GM21360 (cell line): ENCODE results near the gene PIM3.

Experiments
- ATAC-seq: cut with Tn5 transposase; IDR thresholded peaks from one replicate; pipeline ENCODE4 v1.9.1; 2021; ENCODE audit warnings: mild to moderate bottlenecking, moderate library complexity; ENCODE audit not compliant: unreplicated experiment

Gene PIM3

DNA sequence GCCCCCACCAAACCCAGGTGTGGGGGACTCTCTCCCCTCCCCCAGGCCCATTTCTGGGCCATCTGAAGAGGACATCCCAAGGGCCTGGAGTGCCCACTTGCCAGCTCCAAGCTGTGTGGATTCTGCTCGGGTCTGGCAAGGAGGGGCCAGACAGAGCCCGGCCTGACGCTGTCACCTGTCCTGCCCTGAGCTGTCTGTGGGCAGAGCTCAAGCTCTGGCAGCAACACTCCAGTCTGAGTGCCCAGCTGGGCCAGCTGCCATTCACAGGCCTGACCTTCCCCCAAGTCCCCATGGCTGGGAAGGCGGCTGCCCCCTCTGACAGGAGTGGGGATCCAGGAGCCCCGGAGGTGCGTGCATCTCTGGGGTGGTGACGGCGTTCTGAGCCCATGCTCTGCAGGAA lies 6.2 kb upstream of the PIM3 start:
- no peak for ATAC-seq

GRCh38 chr22:49954991-49955580 lies 5.5 kb upstream of the PIM3 start:
- ATAC-seq = no peak

GRCh38 chr22:49955581-49956417 lies 4.8 kb upstream of the PIM3 start:
- ATAC-seq = no peak

DNA sequence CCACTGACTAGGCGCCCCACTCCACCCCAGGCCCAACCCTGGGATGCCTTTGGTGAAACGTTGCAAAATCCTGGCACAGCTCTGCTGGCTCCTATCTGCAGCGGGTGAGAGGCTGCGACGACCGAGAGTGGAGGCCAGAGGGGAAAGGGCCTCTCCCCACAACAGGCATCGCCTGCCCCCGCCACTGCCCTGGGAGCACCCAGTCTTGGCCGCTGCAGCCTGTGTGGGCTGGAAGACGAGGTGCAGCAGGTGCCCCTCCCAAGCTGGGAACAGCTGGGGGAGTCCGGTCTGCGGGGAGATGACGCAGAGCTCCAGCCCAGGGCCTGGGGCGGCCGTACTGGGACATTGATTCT lies 4.2 kb upstream of the PIM3 start:
- no peak for ATAC-seq

DNA sequence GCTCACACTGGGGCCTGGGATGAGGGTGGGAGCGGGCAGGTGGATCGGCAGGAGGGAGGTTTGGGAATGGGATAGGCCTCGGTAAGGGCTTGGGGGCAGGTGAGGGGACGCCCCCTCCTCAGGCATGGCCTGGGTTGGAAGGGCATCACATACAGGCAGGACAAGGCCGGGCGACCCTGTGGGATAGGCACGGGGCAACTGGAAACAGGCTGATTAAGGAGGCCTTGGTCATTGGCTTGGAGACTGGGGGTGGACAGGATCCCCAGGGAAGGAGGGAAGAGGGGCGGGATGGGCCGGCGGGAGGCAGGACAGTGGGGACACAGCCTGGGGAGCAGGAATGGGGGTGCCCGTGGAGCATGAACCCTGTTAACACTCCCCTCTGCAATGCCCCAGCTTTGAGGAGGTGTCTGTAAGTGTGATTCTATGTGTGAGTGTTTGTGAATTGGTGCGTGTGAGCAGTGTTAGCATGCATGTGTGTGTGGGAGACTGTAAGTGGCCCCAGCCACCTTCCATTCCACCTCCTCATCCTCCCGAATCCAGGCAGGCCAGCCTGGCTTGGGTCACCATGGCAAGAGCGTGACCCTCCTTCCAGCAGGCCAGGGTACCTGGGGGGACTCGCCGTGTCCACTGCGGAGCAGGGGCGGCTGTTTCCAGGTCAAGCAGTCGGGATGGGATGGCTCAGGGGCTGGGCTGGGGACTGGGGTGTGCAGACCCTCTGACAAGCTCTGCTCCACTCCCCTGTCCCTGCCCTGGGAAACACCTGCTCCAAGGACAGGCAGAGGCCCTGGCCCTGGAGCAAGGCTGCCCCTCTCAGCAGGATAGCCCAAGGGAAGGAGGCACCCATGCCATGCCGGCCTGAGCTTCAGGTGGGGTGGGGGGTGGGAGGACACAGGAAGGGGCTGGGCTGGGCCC lies 3.4 kb upstream of the PIM3 start:
- ATAC-seq = no peak

DNA sequence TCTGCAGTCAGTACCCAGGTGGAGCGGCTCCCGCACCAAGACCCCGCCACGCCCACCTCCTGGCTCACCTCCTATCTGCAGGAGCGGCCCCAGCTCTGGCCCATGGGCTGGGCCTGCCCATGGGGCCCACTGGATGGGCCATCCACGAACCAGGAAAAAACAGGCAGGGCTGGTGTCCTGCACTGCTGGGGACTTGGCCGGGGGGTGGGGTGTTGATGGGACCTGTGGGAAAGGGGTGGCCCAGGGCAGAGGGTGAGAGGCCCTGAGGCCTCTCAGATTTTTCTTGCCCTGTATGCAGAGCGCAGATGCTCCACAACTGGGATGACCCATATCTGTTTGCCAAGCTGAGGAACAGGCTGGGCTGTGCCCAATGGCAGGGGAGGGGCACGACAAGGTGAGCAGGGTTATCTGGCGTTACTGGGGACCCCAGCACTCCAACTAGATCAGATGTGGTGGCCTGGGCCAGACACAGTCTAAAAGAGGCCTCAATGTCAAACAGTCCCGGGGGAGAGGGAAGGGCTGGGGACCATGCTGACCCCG lies 2.7 kb upstream of the PIM3 start:
- ATAC-seq = no peak

DNA sequence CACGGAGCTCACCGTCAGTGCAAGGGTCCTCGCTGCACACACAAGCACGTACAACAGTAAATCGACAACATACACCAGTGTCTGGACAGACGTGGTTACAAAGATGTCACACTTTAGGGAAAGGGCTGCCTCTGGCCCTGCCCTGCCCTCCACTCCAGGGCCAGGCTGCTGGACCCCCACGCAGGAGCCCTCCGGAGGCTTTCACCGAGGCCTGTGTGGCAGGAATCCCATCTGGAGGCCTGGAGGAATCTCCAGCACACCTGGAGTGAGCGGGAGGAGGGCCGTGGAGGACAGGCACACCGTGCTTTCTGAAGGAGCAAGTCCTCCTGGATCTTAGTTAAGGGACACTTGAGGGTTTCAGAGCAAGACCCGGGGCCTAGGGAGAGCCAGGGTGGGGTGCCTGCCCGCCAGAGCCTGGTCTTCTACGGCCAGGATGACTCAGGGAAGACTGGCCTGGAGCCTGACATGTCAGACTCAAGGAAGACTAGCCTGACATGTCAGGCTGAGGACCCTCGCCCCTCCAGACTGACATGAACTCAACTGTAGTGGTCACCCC lies 2.1 kb upstream of the PIM3 start:
- no peak for ATAC-seq

GRCh38 chr22:49958931-49959781 lies 1.4 kb upstream of the PIM3 start:
- ATAC-seq = no peak

- no peak for ATAC-seq
These were observed 802 bp upstream of the PIM3 start for GRCh38 chr22:49959782-49960158.

- no peak for ATAC-seq
These were observed 531 bp downstream of the PIM3 start for GRCh38 chr22:49961005-49961600.

GRCh38 chr22:49961601-49962011 lies 1.0 kb downstream of the PIM3 start:
- no peak for ATAC-seq

- ATAC-seq = no peak
These were observed 1.6 kb downstream of the PIM3 start for GRCh38 chr22:49962012-49962750.

GRCh38 chr22:49962751-49963646 lies 2.4 kb downstream of the PIM3 start:
- ATAC-seq = no peak

DNA sequence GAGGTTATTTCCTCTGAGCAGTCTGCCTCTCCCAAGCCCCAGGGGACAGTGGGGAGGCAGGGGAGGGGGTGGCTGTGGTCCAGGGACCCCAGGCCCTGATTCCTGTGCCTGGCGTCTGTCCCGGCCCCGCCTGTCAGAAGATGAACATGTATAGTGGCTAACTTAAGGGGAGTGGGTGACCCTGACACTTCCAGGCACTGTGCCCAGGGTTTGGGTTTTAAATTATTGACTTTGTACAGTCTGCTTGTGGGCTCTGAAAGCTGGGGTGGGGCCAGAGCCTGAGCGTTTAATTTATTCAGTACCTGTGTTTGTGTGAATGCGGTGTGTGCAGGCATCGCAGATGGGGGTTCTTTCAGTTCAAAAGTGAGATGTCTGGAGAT lies 3.1 kb downstream of the PIM3 start:
- ATAC-seq = no peak

DNA sequence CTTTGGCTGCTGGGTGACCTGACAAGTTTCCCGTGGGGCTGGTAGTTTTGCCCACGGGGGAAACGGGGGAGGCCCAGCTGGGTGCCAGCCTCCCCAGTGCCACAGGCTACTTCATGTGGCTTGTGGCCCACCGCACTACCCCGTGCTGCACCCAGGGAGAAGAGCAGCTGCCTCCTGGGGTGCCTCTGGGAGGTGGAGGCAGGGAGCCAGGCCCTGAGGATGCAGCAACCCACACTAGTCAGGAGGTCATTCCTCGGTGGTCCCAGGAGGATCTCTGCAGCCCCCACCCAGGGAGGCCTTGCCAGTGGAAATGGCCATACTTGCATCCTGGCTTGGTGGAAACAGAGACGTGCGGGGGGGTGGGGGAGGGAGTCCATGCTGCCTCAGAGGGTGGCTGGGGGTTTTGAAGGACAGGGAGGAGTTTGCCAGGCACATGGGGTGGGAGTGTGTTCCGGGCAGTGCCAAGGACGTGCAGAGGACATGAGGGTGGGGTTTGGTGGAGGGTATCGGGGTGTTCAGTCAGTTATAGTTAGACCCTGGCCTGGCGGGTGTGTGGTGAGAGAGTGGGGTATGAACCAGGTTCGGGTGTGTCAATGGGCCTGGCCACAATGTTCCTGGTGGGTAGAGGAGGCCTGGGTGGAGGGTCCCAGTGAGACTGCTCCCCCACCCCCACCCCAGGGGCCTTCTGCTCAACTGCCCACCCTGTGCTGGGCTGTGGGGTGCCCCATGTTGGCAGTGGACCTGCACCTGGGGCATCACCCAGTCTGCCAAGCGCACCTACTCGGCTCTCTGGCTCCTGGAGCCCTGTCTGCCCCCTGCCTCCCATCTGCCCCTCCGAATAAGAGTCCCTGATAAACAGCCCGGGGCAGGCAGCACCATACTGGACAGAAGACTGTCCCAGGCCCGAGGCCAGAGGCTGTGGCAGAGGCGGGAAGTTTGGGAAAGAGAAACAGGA lies 3.8 kb downstream of the PIM3 start:
- no peak for ATAC-seq

DNA sequence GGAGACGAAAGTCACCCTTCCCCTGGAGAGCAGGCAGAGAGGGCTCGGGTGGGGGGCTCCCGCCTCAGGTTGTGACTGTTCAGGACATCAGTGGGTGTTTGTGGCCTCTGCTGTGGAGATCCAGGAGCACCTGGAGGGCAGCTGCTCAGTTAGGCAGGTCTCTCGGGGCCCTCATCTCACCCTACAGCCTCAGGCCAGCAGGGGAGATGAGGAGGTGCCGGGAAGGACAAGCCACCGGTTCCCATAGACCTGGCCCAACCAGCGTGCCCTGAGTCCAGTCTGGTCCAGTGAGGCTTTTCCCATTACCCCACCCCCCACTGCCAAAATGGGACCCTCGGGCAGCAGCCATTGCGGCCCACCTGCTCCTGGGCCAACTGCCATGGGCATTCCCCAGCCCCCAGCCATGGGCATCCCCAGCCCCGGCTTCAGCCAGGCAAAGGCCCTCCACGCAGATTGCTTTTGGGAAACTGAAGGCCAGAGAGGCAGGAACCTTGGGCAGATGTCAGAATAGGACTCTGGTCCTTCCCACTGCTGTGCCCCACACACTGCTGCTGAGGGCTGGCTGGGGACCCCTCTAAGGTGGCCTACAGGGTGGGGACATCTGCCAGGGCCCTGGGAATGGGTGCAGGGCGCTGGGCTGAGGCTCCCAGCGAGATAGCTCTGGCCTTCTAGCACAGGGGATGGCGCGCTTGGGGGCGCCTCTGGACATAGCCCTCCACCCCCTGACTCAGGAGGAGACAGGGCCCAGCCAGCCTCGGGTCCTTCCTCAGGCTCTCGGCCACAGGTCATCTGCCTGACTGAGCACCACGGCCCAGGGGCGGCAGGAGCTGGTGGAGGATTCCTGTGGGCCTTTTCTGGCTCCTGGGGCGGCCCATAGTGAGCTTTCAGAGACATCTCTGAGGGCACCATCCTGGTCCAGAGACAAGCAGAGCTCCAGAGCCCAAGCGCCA lies 4.8 kb downstream of the PIM3 start:
- ATAC-seq = no peak
